Measurements from ENCODE around the gene PLEKHB1. TPM values are rescaled to one million over a fixed set of nuclear protein-coding genes. Genes with fewer than 3 reads are reported as not detected.

Gene PLEKHB1
- total RNA-seq, 4 donors from 2014 or later, result 7.2 to 23.5 (median 9.6) TPM

GRCh38 chr11:73623686-73624085 lies 22.7 kb upstream of the PLEKHB1 start:
- Histone ChIP-seq H3K36me3 (no peaks in the 10 kb centered on the region), H3K27ac (no peak overlapping the region), H3K4me1 (peaks cover 0 to 4% (median 1%) of the 10 kb centered on the region in 4 donors), H3K9me3 (no peaks in the 10 kb centered on the region), H3K27me3 (peaks cover 7% of the 10 kb centered on the region), H3K4me3 (no peak overlapping the region)
- in situ Hi-C loops (cut with MboI; ENCODE audit: low pct_ligation_motif_present in 1 of 4, low pct_unique_long_range_greater_than_20kb in 1 of 4, low sequenced_read_pairs in 3 of 4), result no loop called here
- intact Hi-C loops (cut with DNase I; ENCODE audit: low total_unique reads), result no loop called here
- no peak for DNase-seq
- WGBS, 2 donors (ENCODE audit: low coverage in 1 of 2), result 46 to 71% methylated on average over 2 to 3 of the region's 3 CpGs
- no peak for TF ChIP-seq POLR2A (IDR thresholded peaks at IDR 0.05)
- TF ChIP-seq EP300 (IDR thresholded peaks at IDR 0.05; ENCODE audit: low read depth), result no peak
- no peak for TF ChIP-seq POLR2AphosphoS5 (IDR thresholded peaks at IDR 0.05)
- TF ChIP-seq CTCF (IDR thresholded peaks at IDR 0.05), result no peak

- peaks cover 7% of the 10 kb centered on the region for H3K27me3 ChIP-seq
- H3K27ac ChIP-seq, result no peak overlapping the region
- no peaks in the 10 kb centered on the region for H3K9me3 ChIP-seq
- peak; percentile 84 to 95 (median 91) for TF ChIP-seq CTCF (IDR thresholded peaks at IDR 0.05)
- TF ChIP-seq POLR2A (IDR thresholded peaks at IDR 0.05), result no peak
- peaks cover 0 to 4% (median 1%) of the 10 kb centered on the region in 4 donors for H3K4me1 ChIP-seq
- no peaks in the 10 kb centered on the region for H3K36me3 ChIP-seq
- DNase-seq, result peak; percentile 80
- H3K4me3 ChIP-seq, result no peak overlapping the region
- intact Hi-C loops (cut with DNase I; ENCODE audit: low total_unique reads) (loop anchor here (5.0 kb wide), 1 partner anchor 36 kb away; no protein-coding TSS in a partner anchor), in situ Hi-C loops (cut with MboI; ENCODE audit: low pct_ligation_motif_present in 1 of 4, low pct_unique_long_range_greater_than_20kb in 1 of 4, low sequenced_read_pairs in 3 of 4) (no loop called here)
- WGBS, 2 donors (ENCODE audit: low coverage in 1 of 2), result 30 to 46% methylated on average over 12 to 19 of the region's 19 CpGs
These were observed 20.6 kb upstream of the PLEKHB1 start for GRCh38 chr11:73625696-73626318.

- H3K4me1 ChIP-seq, result peaks cover 0 to 4% (median 1%) of the 10 kb centered on the region in 4 donors
- intact Hi-C loops (cut with DNase I; ENCODE audit: low total_unique reads), result loop anchor here (5.0 kb wide), 1 partner anchor 32 kb away; no protein-coding TSS in a partner anchor
- no peaks in the 10 kb centered on the region for H3K9me3 ChIP-seq
- no peak for TF ChIP-seq POLR2A (IDR thresholded peaks at IDR 0.05)
- no peak for TF ChIP-seq POLR2AphosphoS5 (IDR thresholded peaks at IDR 0.05)
- TF ChIP-seq CTCF (IDR thresholded peaks at IDR 0.05), result no peak
- no peak for TF ChIP-seq EP300 (IDR thresholded peaks at IDR 0.05; ENCODE audit: low read depth)
- no peaks in the 10 kb centered on the region for H3K36me3 ChIP-seq
- no peaks in the 10 kb centered on the region for H3K27me3 ChIP-seq
- H3K4me3 ChIP-seq, result no peak overlapping the region
- no peak for DNase-seq
- no peak overlapping the region for H3K27ac ChIP-seq
- in situ Hi-C loops (cut with MboI; ENCODE audit: low pct_ligation_motif_present in 1 of 4, low pct_unique_long_range_greater_than_20kb in 1 of 4, low sequenced_read_pairs in 3 of 4), result no loop called here
- 66 to 82% methylated on average over 3 to 7 of the region's 7 CpGs for WGBS, 2 donors (ENCODE audit: low coverage in 1 of 2)
These were observed 16.5 kb upstream of the PLEKHB1 start for GRCh38 chr11:73629907-73630306.

- Histone ChIP-seq H3K4me1 (no peaks in the 10 kb centered on the region), H3K36me3 (no peaks in the 10 kb centered on the region), H3K27ac (no peak overlapping the region), H3K9me3 (no peaks in the 10 kb centered on the region), H3K4me3 (no peak overlapping the region), H3K27me3 (no peaks in the 10 kb centered on the region)
- in situ Hi-C loops (cut with MboI; ENCODE audit: low pct_ligation_motif_present in 1 of 4, low pct_unique_long_range_greater_than_20kb in 1 of 4, low sequenced_read_pairs in 3 of 4) (no loop called here), intact Hi-C loops (cut with DNase I; ENCODE audit: low total_unique reads) (no loop called here)
- WGBS, 2 donors (ENCODE audit: low coverage in 1 of 2), result 97 to 100% methylated on average over 1 to 4 of the region's 4 CpGs
- no peak for DNase-seq
- TF ChIP-seq POLR2A (IDR thresholded peaks at IDR 0.05), result no peak
- TF ChIP-seq CTCF (IDR thresholded peaks at IDR 0.05), result no peak
- TF ChIP-seq POLR2AphosphoS5 (IDR thresholded peaks at IDR 0.05), result no peak
- TF ChIP-seq EP300 (IDR thresholded peaks at IDR 0.05; ENCODE audit: low read depth), result no peak
These were observed 13.4 kb upstream of the PLEKHB1 start for GRCh38 chr11:73632996-73633395.

Measured in transverse colon (tissue), 4 donors.